HG03025 (cell line): ENCODE measurements around the gene PEBP1.

ENCODE experiments used
- ATAC-seq: cut with Tn5 transposase; IDR thresholded peaks from one replicate; pipeline ENCODE4 v1.9.1; 2021; ENCODE audit warnings: mild to moderate bottlenecking, moderate library complexity; ENCODE audit not compliant: unreplicated experiment, low FRiP score

PEBP1 gene

DNA sequence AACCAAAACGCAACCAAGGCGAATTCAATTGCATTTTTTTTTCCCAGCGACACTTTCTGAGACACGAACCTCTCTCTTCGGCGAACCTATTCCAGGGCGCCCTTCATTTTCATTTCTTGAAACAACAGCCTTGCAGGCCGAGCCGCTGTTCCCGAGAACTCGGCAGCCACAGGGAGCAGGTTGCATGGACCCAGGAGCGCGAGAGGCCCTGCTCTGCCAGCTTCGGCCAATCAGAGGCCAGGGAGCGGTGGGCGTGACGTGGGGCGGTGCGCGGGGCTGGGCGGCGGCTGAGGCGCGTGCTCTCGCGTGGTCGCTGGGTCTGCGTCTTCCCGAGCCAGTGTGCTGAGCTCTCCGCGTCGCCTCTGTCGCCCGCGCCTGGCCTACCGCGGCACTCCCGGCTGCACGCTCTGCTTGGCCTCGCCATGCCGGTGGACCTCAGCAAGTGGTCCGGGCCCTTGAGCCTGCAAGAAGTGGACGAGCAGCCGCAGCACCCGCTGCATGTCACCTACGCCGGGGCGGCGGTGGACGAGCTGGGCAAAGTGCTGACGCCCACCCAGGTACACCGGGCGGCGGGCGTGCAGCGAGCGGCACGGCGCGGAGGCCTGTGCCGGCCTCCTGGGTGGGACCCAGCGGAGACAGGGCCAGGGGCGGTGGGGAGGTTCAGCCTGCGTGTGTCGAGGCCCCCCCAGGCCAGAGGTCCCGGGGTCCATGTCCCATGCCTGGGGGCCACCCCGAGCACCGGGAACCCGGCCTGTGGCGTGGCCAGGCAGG lies at the start of gene PEBP1:
TSS of gene PEBP1 (plus strand) at position 337 of the 771 bp plus-strand sequence. CDS start at position 423, 86 bp downstream.
- peak; percentile 91 for ATAC-seq

GRCh38 chr12:118089782-118090181 lies 46.1 kb upstream of the PEBP1 start:
- ATAC-seq = no peak

DNA sequence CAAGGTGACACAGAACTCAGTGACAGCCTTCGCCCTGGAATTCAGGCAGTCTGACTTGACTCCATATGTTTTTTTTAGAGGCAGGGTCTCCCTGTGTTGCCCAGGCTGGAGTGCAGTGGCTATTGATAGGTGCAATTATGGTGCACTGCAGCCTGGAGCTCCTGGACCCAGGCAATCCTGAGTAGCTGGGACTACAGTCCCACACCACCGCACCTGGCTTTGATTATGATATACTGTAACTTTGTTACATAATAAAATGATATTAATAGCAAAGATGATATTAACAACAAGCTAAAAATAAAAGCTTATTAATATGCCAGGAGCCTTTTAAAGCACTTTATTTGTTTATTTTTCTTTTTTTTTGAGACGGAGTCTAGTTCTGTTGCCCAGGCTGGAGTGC lies 41.9 kb upstream of the PEBP1 start:
- ATAC-seq = no peak

DNA sequence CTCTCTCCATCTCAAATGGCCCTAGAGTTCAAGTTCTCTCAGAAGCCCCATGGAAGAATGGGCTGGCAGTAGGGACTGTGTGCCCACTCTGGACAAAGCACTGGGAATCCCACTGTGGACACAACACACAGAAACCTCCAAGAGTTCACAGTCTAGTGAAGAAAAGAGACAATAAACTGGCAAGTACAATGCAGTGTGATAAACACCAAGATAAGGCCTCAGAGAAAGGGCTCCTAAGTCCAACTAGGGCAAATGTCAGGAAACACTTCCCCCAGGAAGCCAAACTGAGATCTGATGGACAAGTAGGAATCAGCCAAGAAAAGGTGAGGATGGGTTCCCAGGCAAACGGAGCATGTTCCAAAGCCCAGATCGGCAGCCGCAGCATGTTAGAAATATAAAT lies 37.5 kb upstream of the PEBP1 start:
- no peak for ATAC-seq

- ATAC-seq = no peak
These were observed 36.8 kb upstream of the PEBP1 start for GRCh38 chr12:118098911-118099671.

- ATAC-seq = no peak
These were observed 34.9 kb upstream of the PEBP1 start for GRCh38 chr12:118101051-118101450.

GRCh38 chr12:118102070-118102469 lies 33.9 kb upstream of the PEBP1 start:
- no peak for ATAC-seq

DNA sequence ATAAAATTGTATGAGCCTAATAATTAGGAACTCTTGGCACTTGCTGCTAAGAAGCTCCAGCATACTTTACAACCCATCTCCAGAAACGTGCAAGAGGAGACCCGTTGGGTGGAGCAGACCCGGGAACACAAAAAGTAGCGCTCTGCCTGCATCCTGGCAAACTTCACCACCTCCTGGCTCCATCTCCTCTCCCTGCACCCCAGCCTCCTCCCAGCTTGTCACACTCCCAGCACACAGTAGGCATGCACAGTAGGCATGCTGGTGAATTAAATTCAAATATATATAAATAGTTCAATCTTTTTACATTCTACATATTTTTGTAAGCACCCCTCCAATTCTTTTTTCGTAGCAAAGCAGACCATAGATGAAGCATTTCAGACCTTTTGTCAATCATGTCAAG lies 33.3 kb upstream of the PEBP1 start:
- ATAC-seq = no peak

DNA sequence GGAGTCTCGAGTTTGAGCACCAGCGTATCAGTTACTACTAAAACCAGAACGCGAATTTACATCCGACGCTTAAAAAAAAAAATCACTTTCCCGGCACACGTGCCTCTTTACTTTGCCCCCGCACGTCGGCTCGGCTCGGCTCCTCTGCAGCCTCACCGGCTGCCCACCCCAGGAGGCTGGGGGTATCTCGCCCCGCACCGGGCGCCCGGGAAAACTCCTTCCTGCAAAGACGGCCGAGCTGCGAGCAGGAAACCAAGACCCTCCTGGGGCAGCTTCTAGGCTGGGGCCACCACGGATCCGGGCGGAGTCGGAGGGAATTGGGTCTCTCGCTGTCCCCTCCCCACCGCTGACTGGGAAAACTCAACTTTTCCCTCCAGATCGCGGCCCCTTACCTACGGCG lies 32.7 kb upstream of the PEBP1 start:
- ATAC-seq = no peak

- no peak for ATAC-seq
These were observed 32.1 kb upstream of the PEBP1 start, which contains the start of gene VSIG10 for GRCh38 chr12:118103601-118104382. TSS of gene VSIG10 (minus strand) at chr12:118104011. CDS start at chr12:118103671, 340 bp downstream.

- ATAC-seq = no peak
These were observed 28.9 kb upstream of the PEBP1 start for GRCh38 chr12:118107011-118107410.

DNA sequence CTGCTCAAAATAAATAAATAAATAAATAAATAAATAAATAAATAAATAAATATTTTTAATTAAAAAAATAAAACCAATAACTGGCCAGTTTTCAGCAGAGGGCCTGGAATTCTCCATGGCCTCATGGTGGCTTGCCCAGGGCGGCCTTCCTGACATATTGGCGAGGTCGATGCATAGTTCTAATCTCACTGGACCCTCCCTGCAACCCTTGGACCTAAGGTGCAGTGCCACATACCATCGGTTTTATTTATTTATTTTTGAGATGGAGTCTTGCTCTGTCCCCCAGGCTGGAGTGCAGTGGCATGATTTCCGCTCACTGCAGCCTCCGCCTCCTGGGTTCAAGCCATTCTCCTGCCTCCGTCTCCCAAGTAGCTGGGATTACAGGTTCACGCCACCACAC lies 28.2 kb upstream of the PEBP1 start:
- no peak for ATAC-seq

DNA sequence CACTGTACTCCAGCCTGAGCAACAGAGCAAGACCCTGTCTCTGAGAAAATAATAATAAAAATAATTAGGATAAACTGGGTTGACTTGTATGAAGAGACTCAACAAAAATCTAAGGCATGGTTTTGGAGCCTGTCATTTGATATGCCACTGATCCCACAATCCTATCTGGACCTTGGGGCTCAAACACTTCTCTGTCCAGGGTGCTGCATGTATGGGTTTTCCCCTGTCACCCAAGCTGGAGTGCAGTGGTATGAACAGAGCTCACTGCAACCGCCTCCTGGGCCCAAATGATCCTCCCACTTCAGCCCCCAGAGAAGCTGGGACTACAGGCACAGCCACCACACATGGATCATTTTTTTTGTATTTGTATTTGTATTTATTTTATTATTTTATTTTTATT lies 26.8 kb upstream of the PEBP1 start:
- ATAC-seq = no peak

DNA sequence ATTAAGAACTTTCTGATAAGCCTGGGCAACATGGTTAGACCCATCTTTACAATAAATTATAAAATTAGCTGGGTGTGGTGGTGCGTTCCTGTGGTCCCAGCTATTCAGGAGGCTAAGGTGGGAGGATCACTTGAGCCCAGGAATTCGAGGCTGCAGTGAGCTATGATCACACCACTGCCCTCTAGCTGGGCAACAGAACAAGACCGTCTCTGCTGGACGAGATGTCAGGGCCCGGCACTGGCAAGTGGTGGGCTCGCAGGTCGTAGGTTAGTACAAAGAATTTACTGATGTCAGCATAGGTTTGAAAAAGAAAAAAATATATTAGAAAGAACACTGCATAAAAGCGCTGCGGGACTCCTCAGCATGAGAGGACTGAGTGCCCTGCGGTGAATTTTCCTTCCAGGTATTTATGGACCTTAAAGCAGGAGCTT lies 16.5 kb upstream of the PEBP1 start:
- ATAC-seq = no peak

DNA sequence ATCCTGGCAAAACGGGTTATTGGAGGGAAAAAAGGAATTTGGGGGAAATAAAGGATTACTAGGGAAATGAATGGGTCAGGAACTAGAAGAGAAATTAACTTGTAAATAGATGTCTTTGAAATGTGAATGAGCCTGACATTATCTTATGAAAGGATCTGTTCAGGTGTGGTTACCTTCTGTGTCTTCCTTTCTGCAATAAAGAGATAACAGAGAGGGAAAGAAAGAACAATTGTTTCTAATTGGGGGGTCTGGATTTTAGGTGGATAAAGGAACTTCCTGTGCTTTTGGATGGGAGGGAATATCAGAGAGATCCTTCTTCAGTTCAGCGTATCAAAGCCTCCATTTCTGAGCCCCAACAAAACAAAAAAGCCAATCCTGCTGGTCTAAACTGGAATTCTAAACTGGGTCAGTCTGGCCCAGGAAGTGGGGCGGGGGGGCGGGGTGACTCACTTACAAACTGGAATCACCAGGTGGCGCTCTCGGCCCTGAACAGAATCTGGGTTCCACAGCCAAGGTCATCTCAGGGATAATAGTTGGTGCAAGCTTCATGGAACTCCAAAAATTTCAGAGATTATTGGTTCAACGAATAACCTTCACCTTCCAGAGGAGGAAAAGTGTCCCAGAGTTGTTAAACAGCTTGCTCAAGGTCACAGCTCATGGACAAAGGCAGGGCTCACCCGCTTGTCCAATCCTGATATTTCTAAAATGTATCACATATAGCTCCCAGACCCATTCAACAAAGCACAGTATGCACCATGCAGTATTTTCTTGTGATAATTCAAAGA lies 15.2 kb upstream of the PEBP1 start:
- ATAC-seq = no peak

DNA sequence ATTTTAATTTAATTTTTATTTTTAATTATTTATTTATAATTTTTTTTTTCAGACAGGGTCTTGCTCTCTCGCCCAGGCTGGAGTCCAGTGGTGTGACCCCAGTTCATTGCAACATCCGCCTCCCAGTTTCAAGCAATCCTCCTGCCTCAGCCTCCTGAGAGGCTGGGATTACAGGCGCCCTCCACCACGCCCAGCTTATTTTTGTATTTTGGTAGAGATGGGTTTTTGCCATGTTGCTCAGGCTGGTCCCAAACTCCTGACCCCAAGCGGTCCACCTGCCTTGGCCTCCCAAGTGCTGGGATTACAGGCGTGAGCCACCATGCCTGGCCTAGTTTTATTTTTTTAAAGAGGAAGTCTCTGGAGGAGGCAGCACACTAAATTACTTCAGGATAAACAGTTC lies 13.7 kb upstream of the PEBP1 start:
- ATAC-seq = no peak

DNA sequence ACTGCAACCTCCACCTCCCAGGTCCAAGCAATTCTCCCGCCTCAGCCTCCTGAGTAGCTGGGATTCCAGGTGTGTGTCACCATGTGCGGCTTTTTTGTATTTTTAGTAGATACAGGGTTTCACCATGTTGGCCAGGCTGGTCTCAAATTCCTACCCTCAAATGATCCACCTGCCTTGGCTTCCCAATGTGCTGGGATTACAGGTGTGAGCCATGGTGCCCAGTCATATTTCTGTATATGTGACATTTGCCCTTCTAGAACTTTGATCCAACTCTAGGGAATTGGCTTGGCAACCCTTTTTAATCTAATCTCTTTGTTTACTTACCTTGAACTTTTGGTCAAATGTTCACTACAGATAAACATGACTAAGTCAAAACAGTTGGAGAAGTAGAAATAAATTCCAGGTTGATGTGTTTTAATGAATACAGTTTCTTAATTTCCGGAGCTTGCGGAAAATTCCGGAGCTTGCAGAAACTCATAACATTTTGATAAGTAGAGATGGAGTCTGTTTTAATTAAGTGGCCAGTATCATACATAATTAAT lies 11.5 kb upstream of the PEBP1 start:
- ATAC-seq = no peak

DNA sequence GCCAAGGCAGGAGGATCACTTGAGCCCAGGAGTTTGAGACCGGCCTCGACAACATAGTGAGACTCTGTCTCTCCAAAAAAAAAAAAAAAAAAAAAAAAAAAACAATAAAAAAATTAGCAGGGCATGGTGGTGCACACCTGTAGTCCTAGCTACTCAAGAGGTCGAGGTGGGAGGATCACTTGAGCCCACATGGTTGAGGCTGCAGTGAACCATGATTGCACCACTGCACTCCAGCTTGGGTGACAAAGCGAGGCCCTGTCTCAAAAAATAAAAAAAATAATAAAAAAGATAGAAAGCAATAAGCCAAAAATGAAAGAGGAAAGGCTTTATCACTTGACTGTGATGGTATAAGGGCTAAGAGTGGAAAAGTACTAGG lies 10.2 kb upstream of the PEBP1 start:
- no peak for ATAC-seq

- ATAC-seq = no peak
These were observed 9.7 kb upstream of the PEBP1 start for GRCh38 chr12:118126119-118126757.

DNA sequence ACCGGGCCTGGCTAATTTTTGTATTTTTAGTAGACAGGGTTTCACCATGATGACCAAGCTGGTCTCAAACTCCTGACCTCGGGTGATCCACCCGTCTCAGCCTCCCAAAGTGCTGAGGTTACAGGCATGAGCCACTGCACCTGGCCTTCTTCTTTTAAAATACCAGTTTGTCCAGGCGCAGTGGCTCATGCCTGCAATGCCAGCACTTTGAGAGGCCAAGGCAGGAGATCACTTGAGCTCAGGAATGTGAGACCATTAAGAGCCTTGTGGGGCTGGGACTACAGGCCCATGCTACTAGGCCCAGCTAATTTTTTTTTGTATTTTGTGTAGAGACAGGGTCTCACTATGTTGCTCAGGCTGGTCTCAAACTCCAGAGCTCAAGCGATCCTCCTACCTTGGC lies 8.1 kb upstream of the PEBP1 start:
- ATAC-seq = no peak
